Measurements from ENCODE around the gene SLC45A2. TPM values are rescaled to one million over a fixed set of nuclear protein-coding genes. Genes with fewer than 3 reads are reported as not detected.

The SLC45A2 gene
- total RNA-seq, 2 donors from 2014 or later, result 0.82 TPM; not detected in 1

GRCh38 chr5:33901156-33901555 lies 83.3 kb downstream of the SLC45A2 start:
- Histone ChIP-seq H3K36me3 (no peaks in the 10 kb centered on the region), H3K27me3 (no peaks in the 10 kb centered on the region), H3K27ac (no peak overlapping the region), H3K4me1 (no peaks in the 10 kb centered on the region), H3K9me3 (peaks cover 0 to 13% of the 10 kb centered on the region in 2 donors), H3K4me3 (no peak overlapping the region)
- TF ChIP-seq CTCF (IDR thresholded peaks at IDR 0.05), result no peak
- no peak for DNase-seq (ENCODE audit: low spot score)

Other genes with a start within 250 kb of the SLC45A2 start
- 1 to 10 TPM in 1 of 2 donors, under 1 TPM in 1; 0.43 to 1.7 TPM for gene ADAMTS12, start 92.7 kb downstream of the SLC45A2 start, total RNA-seq
- not detected for gene RXFP3, start 48.3 kb downstream of the SLC45A2 start, total RNA-seq
- gene AMACR, start 23.4 kb upstream of the SLC45A2 start, total RNA-seq, result 10 to 100 TPM in 1 of 2 donors, 1 to 10 TPM in 1; 4.1 to 12.6 TPM
- gene C1QTNF3, start 58.5 kb upstream of the SLC45A2 start, total RNA-seq, result 1 to 10 TPM; 1.2 to 2.0 TPM